Skin epidermis (tissue), 12 donors: ENCODE data around the gene SPATA21.
A peak's percentile ranks its signal among the peaks of the same experiment; 100 is the strongest.

Source experiments
- H3K27ac ChIP-seq, 21 experiments: fragments of 200-600 bp; sonication (generic) in 11 of 21; one replicate each; pipeline ENCODE4 v1.5.0; 2020; ENCODE audit warnings: mild to moderate bottlenecking in 3 of 21, inconsistent platforms in 2 of 21, moderate library complexity in 2 of 21
- H3K4me3 ChIP-seq, 7 experiments: fragments of 200-600 bp; sonication (generic) in 2 of 7; one replicate each; pipeline ENCODE4 v1.5.0; 2020; ENCODE audit warnings: inconsistent platforms in 2 of 7, mild to moderate bottlenecking in 2 of 7, moderate library complexity in 1 of 7

SPATA21 gene

GRCh38 chr1:16356867-16357266 lies 80.4 kb downstream of the SPATA21 start:
- no peak overlapping the region for H3K4me3 ChIP-seq
- no peak overlapping the region for H3K27ac ChIP-seq

DNA sequence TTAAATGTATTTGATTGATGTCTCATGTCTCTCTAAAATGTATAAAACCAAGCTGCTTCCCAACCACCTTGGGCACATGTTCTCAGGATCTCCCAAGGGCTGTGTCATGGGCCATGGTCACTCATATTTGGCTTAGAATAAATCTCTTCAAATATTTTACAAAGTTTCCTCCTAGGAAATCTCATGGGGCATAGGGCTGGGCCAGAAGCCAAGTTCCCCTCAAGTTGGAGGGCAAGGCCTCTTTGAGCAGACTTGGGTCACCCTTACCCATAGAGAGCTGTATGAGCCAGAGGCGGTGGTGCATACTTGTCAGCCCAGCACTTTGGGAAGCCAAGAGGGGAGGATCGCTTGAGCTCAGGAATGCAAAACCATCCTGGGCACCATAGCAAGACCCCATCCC lies 82.6 kb downstream of the SPATA21 start:
- no peak overlapping the region for H3K27ac ChIP-seq
- no peak overlapping the region for H3K4me3 ChIP-seq

DNA sequence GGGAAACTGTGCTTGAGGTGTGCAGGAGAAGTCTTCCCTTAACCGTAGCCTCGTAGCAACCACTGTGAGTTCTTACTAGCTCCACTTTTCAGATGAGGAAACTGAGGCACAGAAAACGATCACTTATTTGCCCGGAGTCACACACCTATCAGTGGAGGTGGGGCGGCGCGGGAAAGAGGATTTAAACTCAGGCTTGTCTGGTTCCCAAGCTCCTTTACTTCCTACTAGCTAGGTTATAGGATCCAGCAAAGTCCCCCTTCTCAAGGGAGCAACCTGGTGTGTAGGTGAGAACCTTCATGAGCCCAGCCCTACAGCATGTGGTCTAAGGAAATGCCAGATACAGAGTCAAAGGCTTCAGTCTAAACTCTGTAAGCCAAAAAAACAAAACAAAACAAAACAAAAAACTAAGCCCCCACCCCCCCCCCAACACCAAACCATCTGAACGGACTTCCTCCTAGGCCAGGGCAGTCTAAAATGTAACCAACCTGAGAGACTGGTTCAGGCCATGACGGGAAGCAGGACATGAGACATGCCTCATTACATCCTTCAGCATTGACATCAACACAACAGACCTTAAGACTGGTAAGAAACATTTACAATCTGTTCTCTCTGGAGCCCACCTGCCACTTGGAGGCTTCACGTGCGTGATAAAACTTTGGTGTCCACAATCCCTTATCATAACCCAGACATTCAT lies 84.2 kb downstream of the SPATA21 start:
- Histone ChIP-seq H3K4me3 (peak overlapping the region; percentile 51 to 99 (median 89)), H3K27ac (peak overlapping the region in 20 of 21 experiments; percentile 80 to 98 (median 94))

DNA sequence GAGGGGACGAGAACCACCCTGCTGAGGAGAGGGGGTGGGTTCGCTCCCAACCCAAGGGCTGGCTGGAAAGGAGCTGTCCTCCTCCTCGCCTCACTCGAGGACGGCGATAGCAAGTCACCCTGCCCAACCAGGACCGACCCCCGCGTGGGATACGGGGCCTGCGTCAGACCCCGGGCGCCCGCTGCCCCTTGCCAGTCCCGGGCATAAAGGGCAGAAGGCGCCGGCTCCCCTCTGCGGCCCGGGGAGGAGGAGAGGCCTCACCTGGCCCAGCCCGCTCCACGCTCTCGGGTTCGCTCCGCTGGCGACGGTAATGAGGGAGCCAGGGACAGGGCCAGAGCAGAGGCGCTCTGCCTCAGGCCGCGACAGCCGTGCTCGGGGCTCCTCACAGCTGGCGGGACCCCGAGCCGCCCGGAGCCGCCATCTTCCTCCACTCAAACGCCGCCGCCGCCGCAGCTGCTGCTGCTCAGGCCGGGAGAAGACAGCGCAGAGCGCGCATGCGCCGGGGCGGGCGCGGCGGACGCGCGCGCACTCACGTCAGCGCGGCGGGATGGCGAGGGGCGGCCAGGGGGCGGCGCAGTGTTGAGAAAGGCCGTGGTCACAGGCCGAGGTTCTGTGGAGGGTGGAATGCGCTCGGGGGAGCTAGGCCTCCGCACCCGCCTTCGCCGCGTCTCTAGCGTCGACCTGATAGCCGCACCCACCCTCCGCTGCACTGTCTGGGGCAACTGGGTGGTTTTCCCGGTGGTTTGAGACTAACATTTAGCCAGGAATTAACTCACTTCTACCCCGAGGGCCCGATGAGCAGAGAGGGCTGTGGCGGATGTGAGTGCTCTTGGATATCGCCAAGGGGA lies 85.0 kb downstream of the SPATA21 start, which contains the start of gene FBXO42:
Gene FBXO42 (minus strand): TSS at position 487 of the 848 bp plus-strand sequence. CDS start 37,062 bp downstream, outside the sequence.
- H3K4me3 ChIP-seq = peak within 1 kb of the TSS; percentile 51 to 99 (median 89)
- H3K27ac ChIP-seq = peak within 1 kb of the TSS; percentile 57 to 98 (median 93)

DNA sequence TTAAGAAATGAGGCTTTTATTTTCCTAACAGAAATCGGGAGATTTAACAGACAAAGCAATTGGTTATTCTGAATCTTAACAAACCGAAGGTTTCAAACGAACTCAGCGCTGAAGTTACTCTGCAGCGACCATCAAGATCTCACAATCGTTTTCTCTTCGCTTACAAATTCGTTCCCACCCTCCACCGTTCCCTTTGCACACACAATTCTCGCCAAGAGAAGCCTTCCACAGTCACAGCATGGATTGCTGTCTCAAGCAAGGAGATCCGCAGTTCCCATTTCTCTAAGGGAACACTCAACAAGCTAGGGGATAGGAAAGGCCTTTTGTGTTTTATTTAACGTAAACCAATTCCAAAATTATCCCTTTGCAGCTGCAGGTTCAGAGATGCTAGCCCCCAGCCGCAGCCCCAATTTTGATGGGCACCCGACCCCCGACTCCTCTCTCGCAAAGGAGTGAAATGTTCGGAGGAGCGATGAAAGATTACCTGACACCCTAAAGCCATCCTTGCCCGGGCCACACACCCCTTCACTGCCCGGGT lies 85.7 kb downstream of the SPATA21 start:
- H3K27ac ChIP-seq = peak overlapping the region; percentile 57 to 98 (median 93)
- peak overlapping the region; percentile 51 to 99 (median 89) for H3K4me3 ChIP-seq

GRCh38 chr1:16349847-16350406 lies 87.3 kb downstream of the SPATA21 start:
- H3K4me3 ChIP-seq = no peak overlapping the region
- peak overlapping the region in 1 of 21 experiments; percentile 4 for H3K27ac ChIP-seq
